NCI-H146 treated with DMSO at 0.1 percent for 48 hours (cell line): ENCODE data around the gene SAT1.
A peak's percentile ranks its signal among the peaks of the same experiment; 100 is the strongest.

Experiments used
- DNase-seq: peaks from one replicate; lab custom pipeline; 2025; ENCODE audit not compliant: unreplicated experiment; lab: John Stamatoyannopoulos, UW

The SAT1 gene

GRCh38 chrX:23773601-23774175, 9.3 kb upstream of the SAT1 start:
- DNase-seq: no peak

- DNase-seq: no peak
Measured at GRCh38 chrX:23776363-23776762, 6.6 kb upstream of the SAT1 start.

DNA sequence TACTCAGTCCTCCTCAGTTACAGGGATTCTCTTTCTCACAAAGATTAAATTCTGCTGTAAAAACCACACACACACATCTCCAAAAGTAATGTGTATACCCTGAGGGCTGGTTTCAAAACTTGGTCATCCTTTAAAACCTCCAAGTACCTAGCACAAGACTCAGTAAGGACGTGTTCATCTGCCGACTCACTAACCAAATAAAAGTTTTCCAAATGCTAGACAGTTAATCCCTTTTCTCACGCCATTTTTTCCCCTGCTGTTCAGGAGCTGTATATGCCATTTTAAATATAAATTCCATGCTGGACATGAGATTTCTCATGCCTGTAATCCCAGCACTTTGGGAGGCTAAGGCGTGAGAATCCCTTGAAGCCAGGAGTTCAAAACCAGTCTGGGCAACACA, 3.9 kb upstream of the SAT1 start:
- DNase-seq: no peak

- DNase-seq: no peak
Measured at GRCh38 chrX:23782455-23782854, 518 bp upstream of the SAT1 start.

GRCh38 chrX:23783589-23784469, 856 bp downstream of the SAT1 start:
- DNase-seq: no peak

DNA sequence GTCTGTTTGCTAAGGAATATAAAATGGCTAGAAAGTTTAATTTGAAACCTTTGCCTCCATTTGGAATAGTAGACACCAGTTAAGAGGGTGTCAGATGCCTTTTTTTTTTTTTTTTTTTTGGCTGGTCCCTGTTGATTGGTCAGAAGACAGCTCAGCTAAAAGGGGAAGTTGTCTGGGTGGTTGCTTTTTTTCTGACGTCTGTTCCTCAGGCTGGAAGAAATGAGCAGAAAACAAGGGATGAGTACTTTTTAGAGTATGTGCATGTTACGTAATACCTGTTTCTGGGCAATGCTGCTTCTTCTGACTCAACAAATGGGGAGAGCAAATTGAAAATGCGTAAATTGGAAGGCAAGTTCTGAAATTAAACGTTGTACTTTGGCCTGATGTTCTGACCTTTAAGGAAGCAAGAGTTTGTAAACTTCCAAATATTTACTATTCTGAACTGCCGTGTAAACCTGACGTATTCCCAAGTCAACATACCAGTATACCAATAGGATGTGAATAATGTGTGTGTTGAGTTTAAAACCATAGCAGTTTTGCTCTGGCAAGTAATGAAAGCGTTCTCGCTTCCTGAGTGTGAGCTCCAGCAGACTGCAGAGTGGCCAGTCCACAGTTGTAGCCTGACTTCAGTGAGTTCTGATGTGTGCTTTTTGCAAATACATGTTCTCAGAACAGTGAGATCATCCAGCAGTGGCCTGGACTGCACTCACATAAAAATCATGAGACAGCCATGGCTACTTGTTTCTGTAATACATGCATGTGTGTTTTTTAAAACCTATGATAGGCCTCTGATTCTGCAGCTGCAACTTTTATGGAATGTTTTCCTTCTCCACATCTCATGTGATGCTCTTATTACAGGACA, 1.7 kb downstream of the SAT1 start:
- no peak for DNase-seq

GRCh38 chrX:23785580-23785979, 2.6 kb downstream of the SAT1 start:
- no peak for DNase-seq

DNA sequence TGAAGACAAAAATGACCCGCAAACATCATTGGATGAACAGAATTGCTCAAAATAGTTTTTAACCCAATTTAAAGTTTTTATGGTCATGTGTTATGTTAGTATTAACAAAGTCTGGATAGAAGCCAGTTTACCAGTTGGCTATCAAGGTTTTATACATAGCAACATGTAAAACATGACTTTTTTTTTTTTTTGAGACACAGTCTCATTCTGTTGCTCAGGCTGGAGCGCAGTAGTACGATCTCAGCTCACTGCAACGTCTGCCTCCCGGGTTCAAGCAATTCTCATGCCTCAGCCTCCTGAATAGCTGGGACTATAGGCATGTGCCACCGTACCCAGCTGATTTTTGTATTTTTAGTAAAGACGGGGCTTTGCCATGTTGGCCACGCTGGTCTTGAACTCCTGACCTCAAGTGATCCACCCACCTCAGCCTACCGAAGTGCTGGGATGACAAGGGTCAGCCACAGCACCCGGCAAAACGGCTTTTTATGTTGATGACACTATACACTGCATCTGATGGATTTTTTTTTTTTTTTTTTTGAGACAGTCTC, 3.4 kb downstream of the SAT1 start:
- DNase-seq: no peak

- DNase-seq: no peak
Measured at GRCh38 chrX:23787745-23788118, 4.8 kb downstream of the SAT1 start.

DNA sequence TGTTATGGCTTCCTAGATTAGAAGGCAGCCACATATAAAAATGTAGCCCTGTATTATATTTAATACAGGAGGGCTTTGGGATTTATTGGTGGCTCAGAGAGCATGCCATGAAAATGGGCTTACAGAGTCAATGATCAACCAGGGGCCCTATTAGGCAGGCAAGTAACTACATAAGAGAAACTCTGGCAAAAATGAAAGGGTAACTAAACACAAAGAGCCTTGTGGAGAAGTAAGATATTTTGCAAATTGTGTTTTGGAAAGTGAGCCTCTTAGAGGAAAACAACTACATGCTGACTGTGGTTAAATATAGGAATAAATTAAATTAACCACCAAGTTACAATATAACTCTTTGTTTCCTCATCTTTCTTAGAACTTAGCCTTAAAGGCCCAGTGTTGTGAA, 5.5 kb downstream of the SAT1 start:
- DNase-seq: no peak

GRCh38 chrX:23788946-23789345, 6.0 kb downstream of the SAT1 start:
- no peak for DNase-seq

DNA sequence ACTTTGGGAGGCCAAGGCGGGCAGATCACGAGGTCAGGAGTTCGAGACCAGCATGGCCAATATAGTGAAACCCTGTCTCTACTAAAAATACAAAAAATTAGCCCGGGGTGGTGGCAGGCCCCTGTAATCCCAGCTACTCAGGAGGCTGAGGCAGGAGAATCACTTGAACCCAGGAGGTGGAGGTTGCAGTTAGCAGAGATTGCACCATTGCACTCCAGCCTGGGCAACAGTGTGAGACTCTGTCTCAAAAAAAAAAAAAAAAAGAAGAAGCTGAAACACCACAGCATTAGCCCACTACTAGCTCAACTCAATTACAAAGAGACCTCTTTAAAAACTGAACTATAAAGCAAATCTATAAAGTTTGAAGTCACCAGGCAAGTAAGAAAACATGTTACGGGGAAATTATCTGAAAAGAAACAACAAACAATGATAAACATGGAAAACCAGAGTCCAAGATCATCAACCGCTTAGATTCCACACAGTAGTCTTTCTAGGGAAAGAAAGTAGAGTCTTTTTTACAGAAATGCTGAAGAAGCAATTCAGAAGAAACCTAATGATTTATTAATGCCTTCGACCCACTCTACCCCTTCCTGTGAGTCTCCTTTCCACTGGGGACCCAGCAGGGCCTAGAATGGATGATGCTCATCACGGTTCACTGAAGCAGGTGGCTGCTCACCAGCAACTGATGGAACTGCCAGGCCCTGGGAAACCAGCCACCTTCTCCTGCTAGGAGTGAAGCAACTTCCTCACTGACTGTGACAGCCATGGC, 6.6 kb downstream of the SAT1 start:
- DNase-seq: no peak

- DNase-seq: no peak
Measured at GRCh38 chrX:23790155-23790497, 7.2 kb downstream of the SAT1 start.

DNA sequence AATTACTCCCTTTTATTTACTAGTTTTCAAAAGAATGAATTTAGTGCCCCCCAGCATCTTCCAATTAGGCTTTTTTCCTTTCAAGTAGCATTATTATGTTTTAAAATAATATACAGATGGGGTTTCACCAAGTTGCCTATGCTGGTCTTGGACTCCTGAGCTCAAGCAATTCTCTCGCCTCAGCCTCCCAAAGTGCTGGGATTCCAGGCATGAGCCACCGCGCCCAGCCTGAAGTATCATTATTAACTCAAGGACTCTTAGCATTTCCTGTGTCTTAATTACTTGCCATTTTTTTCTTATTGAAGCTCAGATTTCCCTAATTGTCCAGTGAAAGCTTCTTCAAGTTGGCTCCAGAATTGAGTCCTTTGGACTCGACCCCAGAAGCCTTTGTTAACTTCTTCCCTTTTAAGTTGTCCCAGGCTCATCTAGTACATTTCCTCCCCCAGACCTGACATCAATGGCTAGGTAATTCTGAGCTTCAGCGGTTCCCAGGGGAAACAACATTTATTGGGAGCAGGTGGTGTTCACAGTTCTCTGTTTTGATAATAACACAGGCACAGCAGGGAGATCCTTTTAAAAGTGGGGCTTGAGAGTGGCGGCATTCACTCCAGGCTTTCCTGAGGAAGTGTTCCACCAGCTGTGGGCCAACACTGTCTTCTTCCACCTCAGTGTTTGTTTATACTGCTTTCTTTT, 10.0 kb downstream of the SAT1 start:
- DNase-seq: peak; percentile 73

- DNase-seq: no peak
Measured at GRCh38 chrX:23795221-23795620, 12.2 kb downstream of the SAT1 start.

GRCh38 chrX:23797371-23798128, 14.6 kb downstream of the SAT1 start:
- no peak for DNase-seq

DNA sequence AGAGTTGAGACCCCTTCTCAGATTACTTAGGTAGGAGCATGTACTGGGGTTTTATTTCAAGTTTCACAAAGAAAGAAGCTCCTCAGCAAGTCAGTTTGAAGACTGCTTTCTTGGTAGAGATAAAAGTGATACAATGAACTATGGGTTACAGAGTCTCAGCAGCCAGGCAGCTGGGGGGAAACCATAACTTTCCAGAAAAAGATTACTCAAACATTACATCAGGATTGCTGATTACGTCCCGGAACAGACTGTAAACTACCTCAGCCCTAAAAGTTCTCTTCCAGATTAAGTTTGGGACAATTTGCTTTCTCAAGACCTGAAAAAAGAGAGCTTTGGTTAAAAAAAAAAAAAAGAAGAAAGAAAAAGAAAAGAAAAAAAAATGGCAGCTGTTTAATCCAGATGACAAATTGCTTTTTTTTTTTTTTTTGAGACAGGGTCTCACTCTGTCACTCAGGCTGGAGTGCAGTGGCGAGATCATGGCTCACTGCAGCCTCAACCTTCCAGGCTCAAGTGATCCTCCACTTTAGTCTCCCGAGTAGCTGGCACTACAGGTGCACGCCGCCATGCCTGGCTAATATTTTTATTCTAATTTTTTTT, 16.6 kb downstream of the SAT1 start:
- no peak for DNase-seq

DNA sequence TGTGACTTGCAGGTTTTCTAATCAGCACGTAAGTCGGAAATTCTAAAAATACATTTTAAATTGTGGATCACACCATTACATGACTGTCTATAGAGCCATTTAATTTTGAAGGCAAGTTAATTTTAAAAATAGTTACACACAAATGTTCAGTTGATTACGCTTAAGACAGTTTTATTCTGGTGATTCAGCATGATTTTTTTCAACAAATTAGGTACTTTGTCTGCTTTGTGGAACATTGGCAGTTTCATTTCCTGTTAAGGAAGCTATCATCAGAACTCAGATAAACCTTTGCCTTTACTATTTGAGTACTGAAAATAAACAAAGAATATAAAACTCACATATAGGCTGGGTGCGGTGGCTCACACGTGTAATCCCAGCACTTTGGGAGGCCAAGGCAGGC, 19.5 kb downstream of the SAT1 start:
- no peak for DNase-seq

- no peak for DNase-seq
Measured at GRCh38 chrX:23803931-23804381, 21.0 kb downstream of the SAT1 start.
